ENCODE measurements around the gene RNF166.

Gene RNF166

GRCh38 chr16:88691924-88692560 lies 14.2 kb downstream of the RNF166 start:
- no peak overlapping the region for H3K4me3 ChIP-seq (replicated peaks in 1 of 2; ENCODE audit: low read depth in 2 of 2, low read length in 2 of 2)
- TF ChIP-seq CTCF (IDR thresholded peaks at IDR 0.05; ENCODE audit: low read depth, low read length), result no peak
- no peak for DNase-seq (ENCODE audit: low read depth in 2 of 2)

GRCh38 chr16:88691129-88691813 lies 14.9 kb downstream of the RNF166 start:
- H3K4me3 ChIP-seq (replicated peaks in 1 of 2; ENCODE audit: low read depth in 2 of 2, low read length in 2 of 2), result no peak overlapping the region
- no peak for DNase-seq (ENCODE audit: low read depth in 2 of 2)
- no peak for TF ChIP-seq CTCF (IDR thresholded peaks at IDR 0.05; ENCODE audit: low read depth, low read length)

GRCh38 chr16:88690341-88691128 lies 15.7 kb downstream of the RNF166 start:
- H3K4me3 ChIP-seq (replicated peaks in 1 of 2; ENCODE audit: low read depth in 2 of 2, low read length in 2 of 2), result no peak overlapping the region
- no peak for DNase-seq (ENCODE audit: low read depth in 2 of 2)
- no peak for TF ChIP-seq CTCF (IDR thresholded peaks at IDR 0.05; ENCODE audit: low read depth, low read length)

GRCh38 chr16:88688013-88688778 lies 18.0 kb downstream of the RNF166 start:
- DNase-seq (ENCODE audit: low read depth in 2 of 2), result no peak

GRCh38 chr16:88687676-88688012 lies 18.6 kb downstream of the RNF166 start:
- no peak for DNase-seq (ENCODE audit: low read depth in 2 of 2)
- H3K4me3 ChIP-seq (replicated peaks in 1 of 2; ENCODE audit: low read depth in 2 of 2, low read length in 2 of 2), result no peak overlapping the region
- no peak for TF ChIP-seq CTCF (IDR thresholded peaks at IDR 0.05; ENCODE audit: low read depth, low read length)

More at GRCh38 chr16:88688013-88688778, 18.0 kb downstream of the RNF166 start:
- no peak for TF ChIP-seq CTCF (IDR thresholded peaks at IDR 0.05; ENCODE audit: low read depth, low read length)
- H3K4me3 ChIP-seq (replicated peaks in 1 of 2; ENCODE audit: low read depth in 2 of 2, low read length in 2 of 2), result no peak overlapping the region

- no peak for TF ChIP-seq CTCF (IDR thresholded peaks at IDR 0.05; ENCODE audit: low read depth, low read length)
- DNase-seq (ENCODE audit: low read depth in 2 of 2), result no peak
- no peak overlapping the region for H3K4me3 ChIP-seq (replicated peaks in 1 of 2; ENCODE audit: low read depth in 2 of 2, low read length in 2 of 2)
Measured at GRCh38 chr16:88687254-88687576, 19.0 kb downstream of the RNF166 start.
